Measurements from ENCODE around the gene CCDC85C.

- TF ChIP-seq CTCF (IDR thresholded peaks at IDR 0.05; ENCODE audit: low read depth, low read length, missing input control) (no peak), ZBTB33 (IDR thresholded peaks at IDR 0.05) (no peak), JUND (IDR thresholded peaks at IDR 0.05) (no peak), REST (IDR thresholded peaks at IDR 0.05) (no peak), RAD21 (IDR thresholded peaks at IDR 0.05) (no peak), GABPA (IDR thresholded peaks at IDR 0.05 in 1 of 2, conservative IDR thresholded peaks at IDR 0.05 in 1 of 2) (no peak), SP1 (IDR thresholded peaks at IDR 0.05) (no peak), ATF3 (IDR thresholded peaks at IDR 0.05) (no peak), YY1 (IDR thresholded peaks at IDR 0.05) (no peak), MAX (IDR thresholded peaks at IDR 0.05) (no peak), HNF4G (IDR thresholded peaks at IDR 0.05) (no peak), HNF4A (conservative IDR thresholded peaks at IDR 0.05) (no peak)
Measured at GRCh38 chr14:99524091-99524661, 79.8 kb downstream of the CCDC85C start.

All from liver (tissue), 3 donors.